Ascending aorta (tissue), 2 donors: Measurements from ENCODE around the gene TAF9. TPM values are rescaled to one million over a fixed set of nuclear protein-coding genes. Genes with fewer than 3 reads are reported as not detected.

Experiments
- DNase-seq, 2 donors: peaks; one replicate each; pipeline ENCODE4 v3.0.0-alpha.2; 2019; ENCODE audit warnings: low spot score in 2 of 2
- H3K27ac ChIP-seq, 2 donors: fragments of 200-600 bp; sonication (generic); one replicate each; pipeline ENCODE4 v1.5.1; 2016 to 2017; ENCODE audit warnings: mild to moderate bottlenecking in 1 of 2
- H3K27me3 ChIP-seq: fragments of 200-600 bp; sonication (generic); one replicate; pipeline ENCODE4 v1.5.1; 2017
- H3K36me3 ChIP-seq, 2 donors: fragments of 200-600 bp; sonication (generic); one replicate each; pipeline ENCODE4 v1.5.1; 2016
- H3K4me1 ChIP-seq, 2 donors: fragments of 200-600 bp; sonication (generic); one replicate each; pipeline ENCODE4 v1.5.1; 2016 to 2017; ENCODE audit warnings: mild to moderate bottlenecking in 1 of 2
- H3K4me3 ChIP-seq, 2 donors: fragments of 200-600 bp; sonication (generic); one replicate each; pipeline ENCODE4 v1.5.1; 2016 to 2017; ENCODE audit warnings: mild to moderate bottlenecking in 1 of 2
- H3K9me3 ChIP-seq, 2 donors: fragments of 200-600 bp; sonication (generic); one replicate each; pipeline ENCODE4 v1.5.1; 2016
- intact Hi-C: fragments of 100-400 bp; cut with DNase I; formaldehyde crosslinking; loops from one replicate; pipeline ENCODE4 v1.15.1; 2023
- total RNA-seq: library from RNA; depleted of rRNA; stranded (reverse); fragments of >200 nt; gene quantifications from one replicate; pipeline ENCODE4 v1.1.0, GENCODE V29; 2016
- TF ChIP-seq, protein P1 (sequence below), 3 experiments: fragments of 200-600 bp in 2 of 3; fragments of 450-650 bp in 1 of 3; sonication (generic) in 2 of 3; IDR thresholded peaks; one replicate each; pipeline ENCODE4 v1.5.1; 2016 to 2019; ENCODE audit warnings: antibody characterized with exemption in 3 of 3, mild to moderate bottlenecking in 1 of 3, moderate library complexity in 1 of 3

The TAF9 gene, protein sequence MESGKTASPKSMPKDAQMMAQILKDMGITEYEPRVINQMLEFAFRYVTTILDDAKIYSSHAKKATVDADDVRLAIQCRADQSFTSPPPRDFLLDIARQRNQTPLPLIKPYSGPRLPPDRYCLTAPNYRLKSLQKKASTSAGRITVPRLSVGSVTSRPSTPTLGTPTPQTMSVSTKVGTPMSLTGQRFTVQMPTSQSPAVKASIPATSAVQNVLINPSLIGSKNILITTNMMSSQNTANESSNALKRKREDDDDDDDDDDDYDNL
- total RNA-seq: 6.3 TPM

DNA sequence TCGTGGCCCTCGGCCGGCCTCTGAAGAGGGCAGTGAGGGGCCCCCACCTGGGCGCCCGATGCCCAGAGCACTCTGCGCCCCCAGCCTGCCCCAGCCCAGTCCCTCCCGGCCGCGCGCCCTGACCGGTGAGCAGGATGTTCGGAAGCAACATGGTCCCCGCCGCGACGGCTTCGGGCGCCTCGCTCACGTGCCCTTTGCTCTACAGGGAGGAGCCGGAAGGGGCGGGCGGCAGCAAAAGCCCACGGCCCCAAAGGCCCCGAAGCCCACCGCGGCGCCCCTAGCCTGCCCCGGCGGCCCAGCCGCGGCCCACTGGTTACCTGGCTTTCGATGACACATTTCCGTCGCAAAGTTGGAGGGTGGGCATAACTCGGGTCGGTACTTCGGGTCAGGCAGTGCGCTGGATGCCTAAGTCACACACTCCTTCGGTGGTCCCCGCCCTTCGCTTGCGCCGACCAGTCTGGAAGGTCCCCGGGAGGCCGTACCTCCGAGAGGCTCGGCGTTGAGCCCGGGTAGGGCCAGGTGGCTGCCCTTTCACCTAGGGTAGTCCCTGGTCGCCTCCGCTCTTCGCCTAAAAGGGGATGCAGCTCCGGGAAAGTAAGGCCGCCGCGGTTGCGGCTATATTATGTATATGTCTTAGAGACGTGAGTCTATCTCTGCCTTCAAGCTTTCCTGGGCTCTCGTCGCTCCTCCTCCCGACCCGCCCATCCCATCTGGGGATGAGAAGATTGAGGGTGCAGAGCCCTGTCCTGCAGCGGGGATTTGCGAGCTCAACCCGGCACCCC is at the start of gene TAF9, which contains the start of the genes AK6 and RAD17:
TAF9 (minus strand) TSS at position 181 of the 782 bp plus-strand sequence. CDS start 3,783 bp downstream, outside the sequence.
AK6 (minus strand) TSS at position 181 of the 782 bp plus-strand sequence; CDS start at position 151, 30 bp downstream.
RAD17 (plus strand) TSS at position 479 of the 782 bp plus-strand sequence. CDS start 2,391 bp downstream, outside the sequence.
- H3K4me3 ChIP-seq: peak within 1 kb of the TSS; percentile 70 to 81
- peak; percentile 73 to 94 for DNase-seq
- H3K27ac ChIP-seq: peak within 1 kb of the TSS; percentile 90 to 94
- peaks cover 16 to 20% of the 10 kb centered on the region in 2 donors for H3K36me3 ChIP-seq
- intact Hi-C loops: loop anchor here (1.0 to 2.0 kb wide), 4 partner anchors 37 to 276 kb away; partner anchors contain the start of genes CCDC125, CCNB1 and CDK7
- TF ChIP-seq, protein P1, sequence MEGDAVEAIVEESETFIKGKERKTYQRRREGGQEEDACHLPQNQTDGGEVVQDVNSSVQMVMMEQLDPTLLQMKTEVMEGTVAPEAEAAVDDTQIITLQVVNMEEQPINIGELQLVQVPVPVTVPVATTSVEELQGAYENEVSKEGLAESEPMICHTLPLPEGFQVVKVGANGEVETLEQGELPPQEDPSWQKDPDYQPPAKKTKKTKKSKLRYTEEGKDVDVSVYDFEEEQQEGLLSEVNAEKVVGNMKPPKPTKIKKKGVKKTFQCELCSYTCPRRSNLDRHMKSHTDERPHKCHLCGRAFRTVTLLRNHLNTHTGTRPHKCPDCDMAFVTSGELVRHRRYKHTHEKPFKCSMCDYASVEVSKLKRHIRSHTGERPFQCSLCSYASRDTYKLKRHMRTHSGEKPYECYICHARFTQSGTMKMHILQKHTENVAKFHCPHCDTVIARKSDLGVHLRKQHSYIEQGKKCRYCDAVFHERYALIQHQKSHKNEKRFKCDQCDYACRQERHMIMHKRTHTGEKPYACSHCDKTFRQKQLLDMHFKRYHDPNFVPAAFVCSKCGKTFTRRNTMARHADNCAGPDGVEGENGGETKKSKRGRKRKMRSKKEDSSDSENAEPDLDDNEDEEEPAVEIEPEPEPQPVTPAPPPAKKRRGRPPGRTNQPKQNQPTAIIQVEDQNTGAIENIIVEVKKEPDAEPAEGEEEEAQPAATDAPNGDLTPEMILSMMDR (IDR thresholded peaks at IDR 0.05): no peak
- H3K9me3 ChIP-seq: no peaks in the 10 kb centered on the region
- no peaks in the 10 kb centered on the region for H3K27me3 ChIP-seq
- H3K4me1 ChIP-seq: peaks cover 7 to 18% of the 10 kb centered on the region in 2 donors

DNA sequence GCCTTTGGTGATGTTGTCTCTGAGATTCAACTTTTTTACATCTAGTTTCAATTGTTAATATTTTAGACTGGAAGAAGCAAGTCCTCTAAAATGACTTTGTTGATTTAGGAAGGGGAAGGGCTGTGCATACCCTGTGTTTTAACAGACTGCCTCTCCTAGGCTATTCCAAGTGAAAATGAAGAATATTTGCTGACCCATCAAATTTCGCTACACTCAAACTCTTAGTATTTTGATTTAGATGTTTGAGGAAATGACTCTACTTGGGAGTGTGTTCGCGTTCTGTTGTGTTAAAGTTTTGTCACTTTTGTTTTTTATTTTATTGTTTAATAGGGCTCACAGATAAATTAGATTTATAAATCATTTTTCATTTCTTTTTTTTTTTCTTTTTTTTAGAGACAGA is 49.2 kb upstream of the TAF9 start:
- H3K4me3 ChIP-seq: no peak overlapping the region
- peaks cover 4 to 13% of the 10 kb centered on the region in 2 donors for H3K36me3 ChIP-seq
- no peak for DNase-seq
- intact Hi-C loops: no loop called here
- no peaks in the 10 kb centered on the region for H3K27me3 ChIP-seq
- no peaks in the 10 kb centered on the region for H3K9me3 ChIP-seq
- no peak overlapping the region for H3K27ac ChIP-seq
- TF ChIP-seq, protein P1 (IDR thresholded peaks at IDR 0.05): no peak
- H3K4me1 ChIP-seq: no peaks in the 10 kb centered on the region

DNA sequence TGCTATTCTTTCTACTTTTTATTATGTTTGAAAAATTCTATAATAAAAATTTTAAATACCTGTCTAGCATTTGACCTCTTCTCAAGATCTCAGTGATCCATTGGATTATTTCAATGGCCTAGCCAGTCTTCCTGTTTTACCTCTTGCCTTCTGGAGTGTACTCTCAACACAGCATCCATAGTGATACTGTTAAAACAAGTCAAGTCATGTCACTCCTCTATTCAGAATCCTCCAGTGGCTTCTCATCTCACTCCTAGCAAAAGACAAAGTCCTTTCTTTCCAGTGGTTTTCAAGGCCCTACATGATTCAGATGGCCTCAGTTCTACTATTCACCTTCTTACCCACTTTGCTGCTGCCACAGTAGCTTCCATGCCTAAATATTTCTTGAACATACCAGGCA is 47.4 kb upstream of the TAF9 start:
- Histone ChIP-seq H3K4me1 (no peaks in the 10 kb centered on the region), H3K36me3 (peaks cover 12 to 18% of the 10 kb centered on the region in 2 donors), H3K27ac (no peak overlapping the region), H3K27me3 (no peaks in the 10 kb centered on the region), H3K9me3 (no peaks in the 10 kb centered on the region), H3K4me3 (no peak overlapping the region)
- DNase-seq: no peak
- intact Hi-C loops: no loop called here
- TF ChIP-seq, protein P1 (IDR thresholded peaks at IDR 0.05): no peak

DNA sequence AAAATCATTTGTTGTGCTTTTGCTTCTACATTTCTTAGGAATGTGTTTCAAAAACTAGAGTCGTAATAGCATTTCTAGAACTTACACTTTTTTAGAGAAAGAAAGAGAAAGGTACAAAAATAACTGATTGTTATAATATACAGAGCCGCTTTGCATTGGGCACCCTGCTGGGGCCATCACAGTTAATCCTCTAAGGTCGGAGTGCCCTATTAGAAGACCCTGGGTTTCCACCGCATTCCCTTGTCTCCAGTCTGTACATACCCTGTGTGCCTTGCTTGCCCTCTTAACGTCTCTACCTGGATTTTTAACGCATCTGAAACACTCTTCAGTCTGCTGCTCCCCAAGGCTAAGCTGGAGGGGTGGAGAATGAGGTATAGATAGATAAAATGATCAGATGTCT is 46.9 kb upstream of the TAF9 start:
- Histone ChIP-seq H3K4me3 (no peak overlapping the region), H3K4me1 (no peaks in the 10 kb centered on the region), H3K27me3 (no peaks in the 10 kb centered on the region), H3K36me3 (peaks cover 16 to 22% of the 10 kb centered on the region in 2 donors), H3K9me3 (no peaks in the 10 kb centered on the region), H3K27ac (no peak overlapping the region)
- no peak for DNase-seq
- intact Hi-C loops: no loop called here
- TF ChIP-seq, protein P1 (IDR thresholded peaks at IDR 0.05): no peak

DNA sequence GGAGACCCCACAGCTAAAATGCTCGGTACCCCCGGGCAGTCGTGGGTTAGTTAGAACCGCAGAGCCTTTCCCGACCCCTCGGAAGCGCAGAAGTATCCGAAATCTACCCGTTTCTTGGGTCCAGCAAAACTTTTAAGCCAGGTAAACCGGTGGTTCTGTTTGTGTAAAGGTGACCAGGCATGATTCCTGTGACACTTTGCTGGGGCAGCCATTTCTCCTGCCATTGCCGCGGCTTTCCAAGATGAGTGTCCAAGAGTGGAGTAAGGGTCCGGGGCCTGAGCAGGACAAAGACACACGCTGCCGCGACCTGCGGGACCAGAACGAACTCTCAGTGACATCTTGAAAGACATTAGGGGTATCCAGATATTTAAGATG is 46.3 kb upstream of the TAF9 start:
- Histone ChIP-seq H3K4me3 (peak overlapping the region; percentile 77), H3K4me1 (no peaks in the 10 kb centered on the region), H3K27me3 (no peaks in the 10 kb centered on the region), H3K36me3 (peaks cover 19 to 28% of the 10 kb centered on the region in 2 donors), H3K9me3 (no peaks in the 10 kb centered on the region), H3K27ac (no peak overlapping the region)
- no peak for DNase-seq
- intact Hi-C loops: no loop called here
- TF ChIP-seq, protein P1 (IDR thresholded peaks at IDR 0.05): no peak
